ENCODE data around the gene IDI1.
"Not testable (repeated sequence)": the region's sequence is repeated elsewhere in the genome, so short reads cannot be mapped to it uniquely, and the experiment has no call there.

IDI1 gene

GRCh38 chr10:1048732-1049424 lies at the start of gene IDI1:
Gene IDI1, minus strand, starts transcription at chr10:1049119. Its CDS starts 116 bp downstream, at chr10:1049003.
- DNase-seq: peak; percentile 97

GRCh38 chr10:1097436-1097835 lies 48.5 kb upstream of the IDI1 start:
- no peak for DNase-seq

GRCh38 chr10:1096287-1096889 lies 47.5 kb upstream of the IDI1 start:
- DNase-seq: no peak

GRCh38 chr10:1095498-1095897 lies 46.6 kb upstream of the IDI1 start:
- no peak for DNase-seq

- DNase-seq: no peak
Measured at GRCh38 chr10:1094112-1095057, 45.5 kb upstream of the IDI1 start.

- DNase-seq: no peak
Measured at GRCh38 chr10:1093696-1094095, 44.8 kb upstream of the IDI1 start.

- no peak for DNase-seq
Measured at GRCh38 chr10:1090696-1091095, 41.8 kb upstream of the IDI1 start.

GRCh38 chr10:1089017-1089689 lies 40.2 kb upstream of the IDI1 start:
- no peak for DNase-seq

- DNase-seq: no peak
Measured at GRCh38 chr10:1086787-1087186, 37.9 kb upstream of the IDI1 start.

- no peak for DNase-seq
Measured at GRCh38 chr10:1085258-1085657, 36.3 kb upstream of the IDI1 start.

GRCh38 chr10:1084011-1084950 lies 35.4 kb upstream of the IDI1 start:
- no peak for DNase-seq

- no peak for DNase-seq
Measured at GRCh38 chr10:1083581-1083980, 34.7 kb upstream of the IDI1 start.

- DNase-seq: no peak
Measured at GRCh38 chr10:1078668-1079067, 29.7 kb upstream of the IDI1 start.

- no peak for DNase-seq
Measured at GRCh38 chr10:1074748-1075308, 25.9 kb upstream of the IDI1 start.

GRCh38 chr10:1074052-1074747 lies 25.3 kb upstream of the IDI1 start:
- DNase-seq: no peak

- no peak for DNase-seq
Measured at GRCh38 chr10:1070919-1071318, 22.0 kb upstream of the IDI1 start.

GRCh38 chr10:1068380-1069361 lies 19.8 kb upstream of the IDI1 start:
- DNase-seq: no peak

GRCh38 chr10:1066734-1067133 lies 17.8 kb upstream of the IDI1 start:
- not testable (repeated sequence) for DNase-seq

- DNase-seq: no peak
Measured at GRCh38 chr10:1064964-1065247, 16.0 kb upstream of the IDI1 start.

Data from midbrain (tissue), 1 donor.